HCT116 (cell line): ENCODE data around the gene PEAK1. TPM values are rescaled to one million over a fixed set of nuclear protein-coding genes. Genes with fewer than 3 reads are reported as not detected.
"Not testable (repeated sequence)": the region's sequence is repeated elsewhere in the genome, so short reads cannot be mapped to it uniquely, and the experiment has no call there.

Experiments used
- ATAC-seq: fragments of 200-7000 bp; cut with Tn5 transposase; 2 replicates; pipeline ENCODE4 v1.9.1; 2020; ENCODE audit warnings: mild to moderate bottlenecking, moderate library complexity
- BruUV-seq: library from RNA; stranded (reverse); fragments of 400-500 nt; replicated peaks from 2 replicates; lab custom pipeline; 2021; lab: Mats Ljungman, UMichigan
- CTCF ChIA-PET: fragments of 300-600 bp; sonication (Branson Sonifier 250); formaldehyde crosslinking; loops from one replicate; lab custom pipeline; 2021; ENCODE audit warnings: antibody characterized with exemption; lab: Charles Lee
- POLR2A ChIA-PET: fragments of 300-600, 350-600 bp; sonication (Branson Sonifier 250); formaldehyde crosslinking; loops from one replicate; lab custom pipeline; 2021; ENCODE audit warnings: antibody characterized with exemption; lab: Charles Lee
- RAD21 ChIA-PET, 2 experiments: fragments of 300-600 bp; sonication (Branson Sonifier 250); formaldehyde crosslinking; loops; one replicate each; lab custom pipeline; 2023; ENCODE audit warnings: low total read pairs in 2 of 2; ENCODE audit not compliant: uncharacterized antibody in 2 of 2, unreplicated experiment in 2 of 2, low non-redundant PET in 1 of 2; lab: Charles Lee
- DNase-seq: peaks from one replicate; pipeline ENCODE4 v3.0.0-alpha.2; 2010; ENCODE audit warnings: low read depth, low spot score
- H2AFZ ChIP-seq: fragments of 200-600 bp; shearing (Covaris generic), sonication (generic); 2 replicates; pipeline ENCODE4 v1.6.1; 2017; ENCODE audit warnings: low read depth, mixed run types, mixed read lengths, antibody characterized with exemption, low read length; ENCODE audit not compliant: poor library complexity, severe bottlenecking
- H3K27ac ChIP-seq: 2 replicates; pipeline ENCODE4 v1.5.1; 2012; ENCODE audit warnings: low read depth, low read length
- H3K27me3 ChIP-seq: fragments of 200-600 bp; sonication (generic); 2 replicates; pipeline ENCODE4 v1.6.1; 2016; ENCODE audit warnings: mixed run types, low read length, mixed read lengths; ENCODE audit not compliant: insufficient read depth
- H3K36me3 ChIP-seq, 2 experiments: fragments of 200-500 bp in 1 of 2; fragments of 200-600 bp in 1 of 2; sonication (Bioruptor generic) in 1 of 2; sonication (generic) in 1 of 2; 2 replicates each; pipeline versions ENCODE4 v1.5.1 to v1.6.1; 2014 to 2016; ENCODE audit warnings: low read length in 2 of 2, inconsistent platforms in 1 of 2, mixed read lengths in 1 of 2, mixed run types in 1 of 2; ENCODE audit not compliant: insufficient read depth in 2 of 2, control insufficient read depth in 1 of 2
- H3K4me1 ChIP-seq, 2 experiments: fragments of 200-600 bp in 1 of 2; sonication (generic) in 1 of 2; 2 replicates each; pipeline versions ENCODE4 v1.5.1 to v1.6.1; 2012 to 2017; ENCODE audit warnings: low read length in 2 of 2, inconsistent platforms in 1 of 2, mild to moderate bottlenecking in 1 of 2, mixed read lengths in 1 of 2, mixed run types in 1 of 2, moderate library complexity in 1 of 2; ENCODE audit not compliant: insufficient read depth in 2 of 2, control insufficient read depth in 1 of 2
- H3K4me2 ChIP-seq: fragments of 200-600 bp; sonication (generic); 2 replicates; pipeline ENCODE4 v1.6.1; 2017; ENCODE audit warnings: mixed run types, low read length, mixed read lengths
- H3K4me3 ChIP-seq, 2 experiments: fragments of 200-600 bp in 1 of 2; sonication (generic) in 1 of 2; replicated peaks in 1 of 2; 2 replicates each; pipeline ENCODE4 v1.5.1; 2011 to 2016; ENCODE audit warnings: low read length in 2 of 2, control low read depth in 1 of 2, low read depth in 1 of 2, mild to moderate bottlenecking in 1 of 2, mixed read lengths in 1 of 2, mixed run types in 1 of 2
- H3K79me2 ChIP-seq: fragments of 200-600 bp; sonication (generic); 2 replicates; pipeline ENCODE4 v1.6.1; 2017; ENCODE audit warnings: mild to moderate bottlenecking, mixed run types, low read length, moderate library complexity, mixed read lengths; ENCODE audit not compliant: insufficient read depth
- H3K9ac ChIP-seq: fragments of 200-600 bp; sonication (generic); 2 replicates; pipeline ENCODE4 v1.6.1; 2016; ENCODE audit warnings: low read length, mixed read lengths
- H3K9me2 ChIP-seq: fragments of 200-600 bp; sonication (generic), shearing (Covaris generic); 2 replicates; pipeline ENCODE4 v1.6.1; 2017; ENCODE audit warnings: mixed run types, mild to moderate bottlenecking, moderate library complexity; ENCODE audit not compliant: insufficient read depth
- H3K9me3 ChIP-seq, 2 experiments: fragments of 200-500 bp in 1 of 2; fragments of 200-600 bp in 1 of 2; sonication (Bioruptor generic) in 1 of 2; sonication (generic) in 1 of 2; 2 replicates each; pipeline ENCODE4 v1.6.1; 2014 to 2017; ENCODE audit warnings: low read length in 2 of 2, mixed read lengths in 2 of 2, inconsistent platforms in 1 of 2, low read depth in 1 of 2, mild to moderate bottlenecking in 1 of 2, mixed run types in 1 of 2, moderate library complexity in 1 of 2; ENCODE audit not compliant: control insufficient read depth in 1 of 2, insufficient read depth in 1 of 2
- H4K20me1 ChIP-seq: fragments of 200-600 bp; sonication (generic), shearing (Covaris generic); 2 replicates; pipeline ENCODE4 v1.6.1; 2017; ENCODE audit warnings: mixed run types, mild to moderate bottlenecking, moderate library complexity; ENCODE audit not compliant: insufficient read depth
- CEBPB ChIP-seq: IDR thresholded peaks from 2 replicates; pipeline ENCODE4 v1.6.1; 2012; ENCODE audit warnings: low read depth
- CTCF ChIP-seq, 3 experiments: fragments of 200-600 bp in 1 of 3; sonication (generic) in 1 of 3; IDR thresholded peaks in 2 of 3; conservative IDR thresholded peaks in 1 of 3; 2 replicates each; pipeline ENCODE4 v1.5.1; 2012 to 2017; ENCODE audit warnings: low read depth in 2 of 3, low read length in 2 of 3, antibody characterized with exemption in 1 of 3, borderline replicate concordance in 1 of 3, control low read depth in 1 of 3, mild to moderate bottlenecking in 1 of 3, mixed read lengths in 1 of 3, mixed run types in 1 of 3, moderate library complexity in 1 of 3; ENCODE audit not compliant: insufficient read depth in 1 of 3
- ELF1 ChIP-seq: IDR thresholded peaks from 2 replicates; pipeline ENCODE4 v1.6.1; 2012; ENCODE audit warnings: low read depth, borderline replicate concordance
- EZH2 ChIP-seq: fragments of 200-600 bp; sonication (generic); IDR thresholded peaks from 2 replicates; pipeline ENCODE4 v1.6.1; 2017; ENCODE audit warnings: antibody characterized with exemption, mixed run types
- FOSL1 ChIP-seq: IDR thresholded peaks from 2 replicates; pipeline ENCODE4 v1.6.1; 2012; ENCODE audit warnings: low read depth
- JUND ChIP-seq: IDR thresholded peaks from 2 replicates; pipeline ENCODE4 v1.6.1; 2012
- POLR2A ChIP-seq: IDR thresholded peaks from 2 replicates; pipeline ENCODE4 v1.7.0; 2011; ENCODE audit warnings: borderline replicate concordance; ENCODE audit not compliant: insufficient read depth, insufficient read length; ENCODE audit errors: extremely low read depth
- POLR2AphosphoS5 ChIP-seq: IDR thresholded peaks from 2 replicates; pipeline ENCODE4 v1.6.1; 2011; ENCODE audit warnings: mild to moderate bottlenecking, low read depth, low read length, moderate library complexity
- RAD21 ChIP-seq: IDR thresholded peaks from 2 replicates; pipeline ENCODE4 v1.6.1; 2012; ENCODE audit warnings: low read depth, mild to moderate bottlenecking
- SIN3A ChIP-seq: IDR thresholded peaks from 2 replicates; pipeline ENCODE4 v1.6.1; 2012; ENCODE audit warnings: low read depth
- SRF ChIP-seq: IDR thresholded peaks from 2 replicates; pipeline ENCODE4 v1.6.1; 2012; ENCODE audit warnings: low read depth
- TCF7L2 ChIP-seq: IDR thresholded peaks from 2 replicates; pipeline ENCODE4 v1.7.0; 2011; ENCODE audit warnings: borderline replicate concordance, inconsistent platforms; ENCODE audit not compliant: insufficient read depth, insufficient read length; ENCODE audit errors: extremely low read depth
- ZNF274 ChIP-seq: fragments of 200-500 bp; sonication (Bioruptor generic); IDR thresholded peaks from 2 replicates; pipeline ENCODE4 v1.6.1; 2014; ENCODE audit warnings: mild to moderate bottlenecking, low read depth, low read length, inconsistent platforms
- intact Hi-C: fragments of 100-400 bp; cut with micrococcal nuclease; formaldehyde crosslinking; loops from 2 replicates; pipeline ENCODE4 v1.10.0; 2022
- total RNA-seq: library from RNA; stranded (reverse); gene quantifications from one replicate; pipeline ENCODE4 v1.2.1, GENCODE V29; 2021; ENCODE audit not compliant: unreplicated experiment
- TF ChIP-seq, protein P1 (sequence below): IDR thresholded peaks from 2 replicates; pipeline ENCODE4 v1.6.1; 2012

Gene PEAK1
- total RNA-seq, 1 experiment from 2014 or later, result 23.4 TPM

DNA sequence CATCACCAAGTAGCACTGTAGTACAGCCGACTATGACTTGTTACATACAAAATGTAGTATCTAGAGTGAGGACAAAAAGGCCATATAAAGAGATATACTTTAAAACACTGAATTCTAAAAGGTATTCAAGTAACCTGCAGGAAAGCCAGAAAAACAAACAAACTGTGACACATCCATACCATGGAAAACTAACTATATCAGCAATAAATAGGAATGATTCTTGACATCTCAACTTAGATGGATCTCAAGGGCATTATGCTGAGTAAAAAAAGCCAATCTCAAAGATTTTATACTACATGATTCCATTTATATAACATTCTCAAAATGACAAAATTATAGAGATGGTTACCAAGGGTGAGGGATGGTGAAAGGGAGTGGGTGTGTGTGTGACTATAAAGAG lies 143.0 kb downstream of the PEAK1 start:
- no TSS peak for BruUV-seq
- no peak overlapping the region for H3K27ac ChIP-seq
- no peak overlapping the region for H3K9ac ChIP-seq
- H3K27me3 ChIP-seq, result no peaks in the 10 kb centered on the region
- no peaks in the 10 kb centered on the region for H3K9me3 ChIP-seq
- H3K4me1 ChIP-seq, result no peaks in the 10 kb centered on the region
- H3K79me2 ChIP-seq, result no peaks in the 10 kb centered on the region
- ChIA-PET RAD21 (no interaction called here), CTCF (no interaction called here), POLR2A (no interaction called here)
- no peaks in the 10 kb centered on the region for H3K36me3 ChIP-seq
- no peak for DNase-seq
- no peaks in the 10 kb centered on the region for H3K9me2 ChIP-seq
- no peak for ATAC-seq
- intact Hi-C loops, result no loop called here
- no peak overlapping the region for H3K4me3 ChIP-seq
- no peaks in the 10 kb centered on the region for H4K20me1 ChIP-seq
- TF ChIP-seq SRF, result no peak
- no peak for TF ChIP-seq ZNF274
- TF ChIP-seq RAD21, result no peak
- TF ChIP-seq, protein P1, sequence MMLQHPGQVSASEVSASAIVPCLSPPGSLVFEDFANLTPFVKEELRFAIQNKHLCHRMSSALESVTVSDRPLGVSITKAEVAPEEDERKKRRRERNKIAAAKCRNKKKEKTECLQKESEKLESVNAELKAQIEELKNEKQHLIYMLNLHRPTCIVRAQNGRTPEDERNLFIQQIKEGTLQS, result no peak
- TF ChIP-seq CTCF (IDR thresholded peaks at IDR 0.05 in 2 of 3, conservative IDR thresholded peaks at IDR 0.05 in 1 of 3; ENCODE audit: borderline replicate concordance in 1 of 3, insufficient read depth in 1 of 3, low read depth in 2 of 3, low read length in 2 of 3), result no peak
- no peak overlapping the region for H3K4me2 ChIP-seq
- H2AFZ ChIP-seq, result no peak overlapping the region

DNA sequence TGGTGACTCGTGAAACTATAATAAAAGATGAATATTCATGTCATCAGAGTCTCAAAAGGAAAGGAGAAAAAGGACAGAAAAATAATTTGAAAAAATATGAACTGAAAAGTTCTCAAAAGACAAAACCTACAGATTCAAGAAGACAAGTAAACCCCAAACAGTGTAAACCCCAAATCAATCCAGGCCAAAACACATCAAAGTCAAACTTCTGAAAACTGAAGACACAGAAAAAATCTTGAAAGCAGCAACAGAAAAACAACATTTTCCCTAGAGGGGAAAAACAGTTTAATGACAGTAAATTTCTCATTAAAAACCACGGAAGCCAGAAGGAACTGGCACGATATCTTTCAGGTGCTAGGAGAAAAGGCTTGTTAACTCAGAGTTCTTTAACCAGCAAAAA lies 143.8 kb downstream of the PEAK1 start:
- H3K9me2 ChIP-seq, result no peaks in the 10 kb centered on the region
- ChIA-PET POLR2A (no interaction called here), CTCF (no interaction called here), RAD21 (no interaction called here)
- no peaks in the 10 kb centered on the region for H3K4me1 ChIP-seq
- ATAC-seq, result no peak
- DNase-seq, result no peak
- no peak overlapping the region for H3K4me3 ChIP-seq
- no peaks in the 10 kb centered on the region for H3K79me2 ChIP-seq
- H3K36me3 ChIP-seq, result no peaks in the 10 kb centered on the region
- H4K20me1 ChIP-seq, result no peaks in the 10 kb centered on the region
- H3K27ac ChIP-seq, result no peak overlapping the region
- H3K4me2 ChIP-seq, result no peak overlapping the region
- no peak overlapping the region for H3K9ac ChIP-seq
- intact Hi-C loops, result no loop called here
- no peaks in the 10 kb centered on the region for H3K9me3 ChIP-seq
- BruUV-seq, result no TSS peak
- TF ChIP-seq SRF (no peak), ELF1 (no peak), JUND (no peak), POLR2AphosphoS5 (no peak), TCF7L2 (no peak), EZH2 (no peak), FOSL1 (no peak), POLR2A (no peak), CEBPB (no peak), SIN3A (no peak)
- H3K27me3 ChIP-seq, result no peaks in the 10 kb centered on the region
- H2AFZ ChIP-seq, result no peak overlapping the region

- H3K27me3 ChIP-seq, ATAC-seq, H3K79me2 ChIP-seq, intact Hi-C loops, H2AFZ ChIP-seq, H3K9me3 ChIP-seq, H3K4me2 ChIP-seq, H3K27ac ChIP-seq, H4K20me1 ChIP-seq, H3K36me3 ChIP-seq, H3K9me2 ChIP-seq, H3K4me1 ChIP-seq, DNase-seq, POLR2A ChIA-PET, H3K9ac ChIP-seq, CTCF ChIA-PET, BruUV-seq, RAD21 ChIA-PET, H3K4me3 ChIP-seq: not testable (repeated sequence)
These were observed 146.8 kb downstream of the PEAK1 start for GRCh38 chr15:77273136-77273535.
